Measurements from ENCODE around the gene USP43. TPM values are rescaled to one million over a fixed set of nuclear protein-coding genes. Genes with fewer than 3 reads are reported as not detected.

USP43 gene
- total and polyA plus RNA-seq, 2 donors from 2014 or later, result 1.9 to 7.8 TPM

GRCh38 chr17:9676820-9677310 is 31.5 kb downstream of the USP43 start:
- Histone ChIP-seq H3K27ac (ENCODE audit: low read depth in 2 of 2, low read length in 2 of 2) (no peak overlapping the region), H3K4me1 (ENCODE audit: control insufficient read depth in 2 of 3, insufficient read depth in 2 of 3, low read depth in 1 of 3, low read length in 3 of 3) (no peaks in the 10 kb centered on the region), H3K9me3 (ENCODE audit: control insufficient read depth in 2 of 3, insufficient read depth in 1 of 3, low read length in 3 of 3) (peaks cover 0 to 4% (median 0%) of the 10 kb centered on the region in 3 donors), H3K27me3 (ENCODE audit: control insufficient read depth, insufficient read depth, low read length) (no peaks in the 10 kb centered on the region), H3K4me3 (ENCODE audit: low read length in 3 of 3) (no peak overlapping the region), H3K36me3 (ENCODE audit: control insufficient read depth in 2 of 3, insufficient read depth in 3 of 3, low read length in 3 of 3) (no peaks in the 10 kb centered on the region), H3K9ac (ENCODE audit: low read length in 3 of 3) (no peak overlapping the region)
- TF ChIP-seq CTCF (IDR thresholded peaks at IDR 0.05; ENCODE audit: borderline replicate concordance, extremely low read depth, insufficient read depth), result no peak
- intact Hi-C loops (cut with DNase I), result no loop called here
- DNase-seq (no peak), FAIRE-seq (no peak)

DNA sequence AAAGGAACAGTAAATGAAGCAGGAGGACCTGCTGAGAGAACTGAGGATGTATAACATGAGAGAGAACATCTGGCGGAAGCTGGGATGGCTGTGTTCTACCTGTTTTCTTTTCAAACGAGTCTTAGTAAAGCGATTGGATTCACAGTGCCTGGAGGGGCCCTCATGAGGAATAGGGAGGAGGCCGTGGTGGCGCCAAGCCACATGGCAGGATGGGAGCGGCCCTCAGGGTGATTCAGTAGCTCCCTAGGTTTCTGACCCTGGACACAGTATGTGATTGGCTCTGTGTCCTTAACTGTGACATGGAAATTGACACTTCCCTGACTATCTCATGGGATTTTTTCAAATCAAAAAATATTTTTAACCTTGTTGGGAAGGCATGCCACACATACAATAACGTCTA is 32.1 kb downstream of the USP43 start:
- no peak overlapping the region for H3K9ac ChIP-seq (ENCODE audit: low read length in 3 of 3)
- FAIRE-seq, result no peak

DNA sequence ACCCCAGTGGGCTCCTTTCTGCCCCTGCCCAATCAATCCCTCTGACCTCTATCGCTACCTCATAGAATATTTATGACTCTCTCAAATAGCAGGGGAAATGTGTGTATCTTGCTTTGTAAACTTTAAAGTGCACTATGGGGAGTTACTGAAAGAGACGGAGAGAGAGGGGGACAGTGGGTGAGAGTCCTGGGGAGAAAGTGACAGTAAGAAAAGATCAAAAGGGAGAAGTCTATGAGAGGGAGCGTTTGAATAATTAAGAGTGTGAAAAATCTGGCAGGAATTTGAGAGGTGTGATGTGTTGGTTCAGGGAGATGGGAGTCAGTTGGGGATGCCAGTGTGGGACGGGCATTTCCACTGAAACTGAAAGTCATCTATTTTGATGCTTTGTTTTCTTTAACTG is 32.6 kb downstream of the USP43 start:
- Histone ChIP-seq H3K27ac (ENCODE audit: low read depth in 2 of 2, low read length in 2 of 2) (no peak overlapping the region), H3K9me3 (ENCODE audit: control insufficient read depth in 2 of 3, insufficient read depth in 1 of 3, low read length in 3 of 3) (peaks cover 0 to 4% (median 0%) of the 10 kb centered on the region in 3 donors), H3K9ac (ENCODE audit: low read length in 3 of 3) (no peak overlapping the region), H3K4me3 (ENCODE audit: low read length in 3 of 3) (no peak overlapping the region), H3K4me1 (ENCODE audit: control insufficient read depth in 2 of 3, insufficient read depth in 2 of 3, low read depth in 1 of 3, low read length in 3 of 3) (no peaks in the 10 kb centered on the region), H3K36me3 (ENCODE audit: control insufficient read depth in 2 of 3, insufficient read depth in 3 of 3, low read length in 3 of 3) (no peaks in the 10 kb centered on the region), H3K27me3 (ENCODE audit: control insufficient read depth, insufficient read depth, low read length) (no peaks in the 10 kb centered on the region)
- FAIRE-seq (no peak), DNase-seq (no peak)
- intact Hi-C loops (cut with DNase I), result no loop called here
- TF ChIP-seq CTCF (IDR thresholded peaks at IDR 0.05; ENCODE audit: borderline replicate concordance, extremely low read depth, insufficient read depth), result no peak

More for the DNA sequence above, 32.1 kb downstream of the USP43 start:
- Histone ChIP-seq H3K4me1 (ENCODE audit: control insufficient read depth in 2 of 3, insufficient read depth in 2 of 3, low read depth in 1 of 3, low read length in 3 of 3) (no peaks in the 10 kb centered on the region), H3K27me3 (ENCODE audit: control insufficient read depth, insufficient read depth, low read length) (no peaks in the 10 kb centered on the region), H3K36me3 (ENCODE audit: control insufficient read depth in 2 of 3, insufficient read depth in 3 of 3, low read length in 3 of 3) (no peaks in the 10 kb centered on the region), H3K9me3 (ENCODE audit: control insufficient read depth in 2 of 3, insufficient read depth in 1 of 3, low read length in 3 of 3) (peaks cover 0 to 4% (median 0%) of the 10 kb centered on the region in 3 donors), H3K4me3 (ENCODE audit: low read length in 3 of 3) (no peak overlapping the region), H3K27ac (ENCODE audit: low read depth in 2 of 2, low read length in 2 of 2) (no peak overlapping the region)
- TF ChIP-seq CTCF (IDR thresholded peaks at IDR 0.05; ENCODE audit: borderline replicate concordance, extremely low read depth, insufficient read depth), result no peak
- intact Hi-C loops (cut with DNase I), result no loop called here
- DNase-seq, result no peak
